GM12878 (cell line): ENCODE results near the gene CD300E. TPM values are rescaled to one million over a fixed set of nuclear protein-coding genes. Genes with fewer than 3 reads are reported as not detected.

ENCODE experiments used
- ATAC-seq: fragments of 200-7000 bp; cut with Tn5 transposase; 3 replicates; pipeline ENCODE4 v1.9.1; 2020; ENCODE audit warnings: mild to moderate bottlenecking, moderate library complexity
- BruUV-seq: library from RNA; stranded (reverse); fragments of 400-500 nt; replicated peaks from 2 replicates; lab custom pipeline; 2021; lab: Mats Ljungman, UMichigan
- CTCF ChIA-PET: fragments of 300-600 bp; sonication (Branson Sonifier 250); formaldehyde crosslinking; extraction: SDS; loops from one replicate; lab custom pipeline; 2021; ENCODE audit warnings: inconsistent platforms; lab: Yijun Ruan, JAX
- POLR2A ChIA-PET: fragments of 350-600 bp; formaldehyde crosslinking; extraction: SDS; loops from one replicate; lab custom pipeline; 2021; ENCODE audit warnings: inconsistent platforms; lab: Charles Lee
- RAD21 ChIA-PET: fragments of 300-600 bp; sonication (Branson Sonifier 250); formaldehyde crosslinking; loops from one replicate; lab custom pipeline; 2023; ENCODE audit warnings: antibody characterized with exemption; ENCODE audit not compliant: unreplicated experiment; lab: Charles Lee
- SMC1A ChIA-PET: fragments of 300-600 bp; sonication (Branson Sonifier 250); formaldehyde crosslinking; loops from one replicate; lab custom pipeline; 2023; ENCODE audit not compliant: unreplicated experiment, uncharacterized antibody; lab: Charles Lee
- DNase-seq: peaks from one replicate; pipeline ENCODE4 v3.0.0-alpha.2; 2011; ENCODE audit warnings: low read depth, low spot score
- FAIRE-seq: peaks from 3 replicates; lab custom pipeline; 2011; peaks lifted over from hg19 to GRCh38; lab: Jason Lieb, UNC
- H2AFZ ChIP-seq: 2 replicates; pipeline ENCODE4 v1.6.0; 2011; ENCODE audit warnings: low read depth, low read length, control low read depth; ENCODE audit not compliant: control insufficient read depth
- H3K27ac ChIP-seq: 2 replicates; pipeline ENCODE4 v1.5.1; 2011; ENCODE audit warnings: control low read depth; ENCODE audit not compliant: control insufficient read depth, insufficient read depth
- H3K27me3 ChIP-seq, 2 experiments: replicated peaks in 1 of 2; 2 replicates each; pipeline versions ENCODE4 v1.6.0 to v1.6.1; 2011; ENCODE audit warnings: low read length in 1 of 2; ENCODE audit not compliant: control insufficient read depth in 2 of 2, insufficient read depth in 2 of 2
- H3K36me3 ChIP-seq, 2 experiments: 2 replicates each; pipeline ENCODE4 v1.5.1; 2011; ENCODE audit warnings: low read length in 1 of 2; ENCODE audit not compliant: control insufficient read depth in 2 of 2, insufficient read depth in 2 of 2
- H3K4me1 ChIP-seq: 2 replicates; pipeline ENCODE4 v1.6.1; 2011; ENCODE audit warnings: mild to moderate bottlenecking, low read length, moderate library complexity, mixed read lengths; ENCODE audit not compliant: control insufficient read depth, insufficient read depth
- H3K4me2 ChIP-seq: 2 replicates; pipeline ENCODE4 v1.6.0; 2011; ENCODE audit warnings: control low read depth; ENCODE audit not compliant: control insufficient read depth, insufficient read depth
- H3K4me3 ChIP-seq: fragments of 200-600 bp; sonication (generic); 2 replicates; pipeline ENCODE4 v1.5.1; 2016
- H3K79me2 ChIP-seq: 2 replicates; pipeline ENCODE4 v1.6.0; 2011; ENCODE audit warnings: low read length; ENCODE audit not compliant: control insufficient read depth, insufficient read depth
- H3K9ac ChIP-seq: 2 replicates; pipeline ENCODE4 v1.8.0; 2011; ENCODE audit warnings: low read length, control low read depth, mixed read lengths; ENCODE audit not compliant: control insufficient read depth, insufficient read depth
- H3K9me3 ChIP-seq: replicated peaks from 3 replicates; pipeline ENCODE4 v1.5.1; 2011; ENCODE audit warnings: mild to moderate bottlenecking, low read length; ENCODE audit not compliant: control insufficient read depth, insufficient read depth
- H4K20me1 ChIP-seq: 2 replicates; pipeline ENCODE4 v1.6.0; 2011; ENCODE audit not compliant: control insufficient read depth, insufficient read depth
- CHD1 ChIP-seq: IDR thresholded peaks from 2 replicates; pipeline ENCODE4 v1.6.1; 2012; ENCODE audit warnings: low read depth, low read length, improper control_type of control experiment
- FOXM1 ChIP-seq: IDR thresholded peaks from 2 replicates; pipeline ENCODE4 v1.6.1; 2012; ENCODE audit warnings: low read depth, mild to moderate bottlenecking, inconsistent platforms, low read length, moderate library complexity
- KLF5 ChIP-seq: fragments of 450-650 bp; IDR thresholded peaks from 2 replicates; pipeline ENCODE4 v1.6.1; 2014; ENCODE audit warnings: mild to moderate bottlenecking; ENCODE audit not compliant: partially characterized antibody
- MXI1 ChIP-seq: fragments of 150-350 bp; IDR thresholded peaks from 2 replicates; pipeline ENCODE4 v1.6.1; 2011; ENCODE audit warnings: low read depth, mild to moderate bottlenecking, inconsistent platforms, low read length, improper control_type of control experiment
- RAD51 ChIP-seq: fragments of 450-650 bp; IDR thresholded peaks from 2 replicates; pipeline ENCODE4 v1.6.1; 2016; ENCODE audit warnings: moderate library complexity, mild to moderate bottlenecking, inconsistent platforms
- RFX5 ChIP-seq: IDR thresholded peaks from 2 replicates; pipeline ENCODE4 v1.6.1; 2011; ENCODE audit warnings: low read depth, low read length, improper control_type of control experiment
- SMARCA5 ChIP-seq: fragments of 450-650 bp; IDR thresholded peaks from 2 replicates; pipeline ENCODE4 v1.6.1; 2017; ENCODE audit warnings: mild to moderate bottlenecking
- SRF ChIP-seq, 2 experiments: IDR thresholded peaks; 2 replicates each; pipeline ENCODE4 v1.6.1; 2011; ENCODE audit warnings: low read depth in 2 of 2, low read length in 2 of 2, mild to moderate bottlenecking in 1 of 2, moderate library complexity in 1 of 2
- TAF1 ChIP-seq: IDR thresholded peaks from 2 replicates; pipeline ENCODE4 v1.6.1; 2011; ENCODE audit warnings: mild to moderate bottlenecking, low read depth, low read length, borderline replicate concordance
- TCF12 ChIP-seq: IDR thresholded peaks from 2 replicates; pipeline ENCODE4 v1.6.1; 2011; ENCODE audit warnings: low read depth, mild to moderate bottlenecking, low read length
- WRNIP1 ChIP-seq: IDR thresholded peaks from 2 replicates; pipeline ENCODE4 v1.6.1; 2011; ENCODE audit warnings: low read depth, low read length, improper control_type of control experiment, borderline replicate concordance
- WGBS: methylation state at CpG from one replicate; pipeline ENCODE4 v1.1.6; 2016; ENCODE audit warnings: low lambda C conversion rate; ENCODE audit not compliant: insufficient replicate concordance, insufficient coverage; ENCODE audit errors: missing lambda C conversion rate; 5-methylcytosine and 5-hydroxymethylcytosine counted together
- in situ Hi-C: fragments of 300-500 bp; cut with MboI; formaldehyde crosslinking; loops from 9 replicates; pipeline ENCODE4 v1.14.3; 2018; ENCODE audit warnings: mixed read lengths
- intact Hi-C: fragments of 100-400 bp; cut with micrococcal nuclease; formaldehyde crosslinking; loops from one replicate; pipeline ENCODE4 v1.14.2; 2022; ENCODE audit not compliant: unreplicated experiment
- polyA plus RNA-seq, 11 experiments: library from polyadenylated mRNA; depleted of rRNA in 4 of 11; unstranded in 6 of 11; stranded (reverse) in 5 of 11; fragments of >200 nt; fragmentation: Nextera tagmentation in 4 of 11; fragmentation: Illumina TruSeq in 1 of 11; extraction: Ambion mirVana in 4 of 11; extraction: Trizol in 1 of 11; gene quantifications; 1 replicate in 1 of 11; 2 replicates in 10 of 11; pipeline versions ENCODE4 v1.2.1 to v1.2.3, GENCODE V29; 2011 to 2016; ENCODE audit warnings: inconsistent platforms in 2 of 11, missing spikeins in 2 of 11, low read depth in 1 of 11
- total RNA-seq, 4 experiments: library from RNA; depleted of rRNA in 3 of 4; stranded (reverse); fragments of >200 nt in 3 of 4; fragmentation: Illumina TruSeq in 1 of 4; extraction: Trizol in 1 of 4; gene quantifications; 2 replicates each; pipeline versions ENCODE4 v1.2.1 to v1.2.3, GENCODE V29; 2013 to 2021
- TF ChIP-seq, protein P1 (sequence below): fragments of 450-650 bp; formaldehyde crosslinking; IDR thresholded peaks from 2 replicates; pipeline ENCODE4 v1.4.0; 2022; ENCODE audit warnings: mild to moderate bottlenecking, moderate library complexity

The CD300E gene
- total and polyA plus RNA-seq, 10 of the 15 experiments (the other 5 are each of a cell fraction or from before 2014, with no cell fraction given), result not detected

DNA sequence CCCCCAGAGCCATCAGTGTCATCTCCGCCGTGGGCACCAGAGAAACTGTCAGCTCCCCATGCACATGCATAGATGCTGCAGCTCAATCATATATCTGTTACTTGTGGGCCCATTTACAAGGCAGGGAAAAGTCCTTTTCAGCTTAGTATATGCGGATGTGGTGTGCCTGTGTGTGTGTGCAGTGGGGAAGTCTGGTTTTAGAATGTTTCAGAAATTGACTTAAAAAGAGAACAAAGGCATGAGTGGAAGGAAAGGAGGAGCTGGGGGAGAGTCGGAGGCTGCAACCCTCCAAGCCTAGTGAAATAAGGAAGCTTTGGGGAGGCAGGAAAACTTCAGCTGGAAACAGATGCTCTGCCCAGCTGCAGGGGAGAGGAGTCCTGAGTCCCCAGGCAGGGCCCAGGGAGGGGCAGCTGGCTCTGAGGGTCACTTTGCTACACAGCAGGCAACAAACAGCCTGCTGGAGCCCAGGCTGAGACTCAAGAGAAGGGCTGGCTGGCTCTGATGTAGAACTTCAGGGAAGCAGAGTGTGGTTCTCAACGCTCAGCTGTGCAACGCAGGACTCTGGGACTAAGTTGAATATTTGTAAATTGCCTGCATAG, 20.4 kb downstream of the CD300E start:
- no peak overlapping the region for H3K4me3 ChIP-seq
- 22% methylated on average over 6 of the region's 6 CpGs for WGBS
- intact Hi-C loops (loop anchor here (2.0 to 5.0 kb wide), 2 partner anchors 234 to 301 kb away; no protein-coding TSS in a partner anchor), in situ Hi-C loops (no loop called here)
- FAIRE-seq (no peak), ATAC-seq (no peak), DNase-seq (no peak)
- no peak overlapping the region for H2AFZ ChIP-seq
- H3K9me3 ChIP-seq, result no peaks in the 10 kb centered on the region
- H3K4me1 ChIP-seq, result no peaks in the 10 kb centered on the region; the same call in 1 of the 2 replicates
- no peaks in the 10 kb centered on the region for H3K79me2 ChIP-seq
- TF ChIP-seq, protein P1, sequence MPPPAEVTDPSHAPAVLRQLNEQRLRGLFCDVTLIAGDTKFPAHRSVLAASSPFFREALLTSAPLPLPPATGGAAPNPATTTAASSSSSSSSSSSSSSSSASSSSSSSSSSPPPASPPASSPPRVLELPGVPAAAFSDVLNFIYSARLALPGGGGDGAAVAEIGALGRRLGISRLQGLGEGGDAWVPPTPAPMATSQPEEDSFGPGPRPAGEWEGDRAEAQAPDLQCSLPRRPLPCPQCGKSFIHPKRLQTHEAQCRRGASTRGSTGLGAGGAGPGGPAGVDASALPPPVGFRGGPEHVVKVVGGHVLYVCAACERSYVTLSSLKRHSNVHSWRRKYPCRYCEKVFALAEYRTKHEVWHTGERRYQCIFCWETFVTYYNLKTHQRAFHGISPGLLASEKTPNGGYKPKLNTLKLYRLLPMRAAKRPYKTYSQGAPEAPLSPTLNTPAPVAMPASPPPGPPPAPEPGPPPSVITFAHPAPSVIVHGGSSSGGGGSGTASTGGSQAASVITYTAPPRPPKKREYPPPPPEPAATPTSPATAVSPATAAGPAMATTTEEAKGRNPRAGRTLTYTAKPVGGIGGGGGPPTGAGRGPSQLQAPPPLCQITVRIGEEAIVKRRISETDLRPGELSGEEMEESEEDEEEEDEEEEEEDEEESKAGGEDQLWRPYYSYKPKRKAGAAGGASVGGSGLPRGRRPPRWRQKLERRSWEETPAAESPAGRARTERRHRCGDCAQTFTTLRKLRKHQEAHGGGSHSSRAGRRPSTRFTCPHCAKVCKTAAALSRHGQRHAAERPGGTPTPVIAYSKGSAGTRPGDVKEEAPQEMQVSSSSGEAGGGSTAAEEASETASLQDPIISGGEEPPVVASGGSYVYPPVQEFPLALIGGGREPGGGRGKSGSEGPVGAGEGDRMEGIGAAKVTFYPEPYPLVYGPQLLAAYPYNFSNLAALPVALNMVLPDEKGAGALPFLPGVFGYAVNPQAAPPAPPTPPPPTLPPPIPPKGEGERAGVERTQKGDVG (CRISPR knock-in tag), result no peak
- TF ChIP-seq CHD1, result no peak
- no peak for TF ChIP-seq RAD51
- no peak for TF ChIP-seq KLF5
- TF ChIP-seq SRF (IDR thresholded peaks at IDR 0.05; ENCODE audit: low read depth in 2 of 2, low read length in 2 of 2), result no peak
- TF ChIP-seq TCF12, result no peak
- TF ChIP-seq TAF1, result no peak
- TF ChIP-seq RFX5, result no peak
- no peak for TF ChIP-seq WRNIP1
- TF ChIP-seq MXI1, result no peak
- no peak for TF ChIP-seq FOXM1
- TF ChIP-seq SMARCA5, result no peak
- ChIA-PET CTCF (interaction anchor here (0.6 to 3.3 kb wide), 25 partner anchors 8 to 359 kb away, joined by 3 to 16 read pairs (median 4); partner anchors contain the start of genes CD300E, CD300H, CD300LB and RAB37), SMC1A (interaction anchor here (0.9 to 2.2 kb wide), 10 partner anchors 9 to 224 kb away, joined by 4 to 9 read pairs (median 6); no protein-coding TSS in a partner anchor), POLR2A (interaction anchor here (1.3 to 1.8 kb wide), 3 partner anchors 16 to 41 kb away, joined by 3 read pairs; no protein-coding TSS in a partner anchor), RAD21 (interaction anchor here (0.7 to 2.4 kb wide), 10 partner anchors 10 to 235 kb away, joined by 3 to 10 read pairs (median 5); partner anchors contain the start of genes CD300LD and RAB37)
- H4K20me1 ChIP-seq, result no peaks in the 10 kb centered on the region; the same call in 1 of the 2 replicates
- BruUV-seq, result no TSS peak
- H3K27ac ChIP-seq, result no peak overlapping the region
- H3K4me2 ChIP-seq, result no peak overlapping the region
- H3K27me3 ChIP-seq, result peaks cover 2 to 4% of the 10 kb centered on the region in 2 experiments; a peak in 3 of 4 replicates
- H3K9ac ChIP-seq, result no peak overlapping the region
- H3K36me3 ChIP-seq, result no peaks in the 10 kb centered on the region
